Caco-2 (cell line): ENCODE results near the gene SEPTIN10. TPM values are rescaled to one million over a fixed set of nuclear protein-coding genes. Genes with fewer than 3 reads are reported as not detected.

ENCODE experiments used
- BruUV-seq: library from RNA; stranded (reverse); fragments of 400-500 nt; replicated peaks from 2 replicates; lab custom pipeline; 2021; lab: Mats Ljungman, UMichigan
- CTCF ChIA-PET: fragments of 300-600 bp; sonication (Branson Sonifier 250); formaldehyde crosslinking; loops from one replicate; lab custom pipeline; 2022; ENCODE audit warnings: antibody characterized with exemption; lab: Charles Lee
- POLR2A ChIA-PET: fragments of 300-600 bp; sonication (Branson Sonifier 250); formaldehyde crosslinking; loops from one replicate; lab custom pipeline; 2022; ENCODE audit warnings: antibody characterized with exemption; lab: Charles Lee
- DNase-seq, 2 experiments: peaks; one replicate each; pipeline versions ENCODE4 v3.0.0 to v3.0.0-alpha.2; 2020 to 2022
- H3K27me3 ChIP-seq: replicated peaks from 2 replicates; pipeline ENCODE4 v1.6.0; 2011; ENCODE audit warnings: low read length; ENCODE audit not compliant: control insufficient read depth, insufficient read depth
- H3K36me3 ChIP-seq: 2 replicates; pipeline ENCODE4 v1.5.1; 2011; ENCODE audit warnings: low read length; ENCODE audit not compliant: control insufficient read depth, insufficient read depth
- H3K4me1 ChIP-seq: fragments of 250-450 bp; sonication (Bioruptor Pico); 2 replicates; pipeline ENCODE4 v1.5.1; 2020; ENCODE audit warnings: mild to moderate bottlenecking
- H3K4me3 ChIP-seq: 2 replicates; pipeline ENCODE4 v1.5.1; 2011; ENCODE audit warnings: low read depth, mild to moderate bottlenecking, control low read depth, low read length
- H3K9me3 ChIP-seq: fragments of 250-450 bp; sonication (Bioruptor Pico); 2 replicates; pipeline ENCODE4 v1.5.1; 2020; ENCODE audit warnings: mild to moderate bottlenecking, moderate library complexity
- H3K27ac Mint-ChIP-seq: one replicate; pipeline ENCODE4 v1.8.0; 2022; ENCODE audit warnings: mixed read lengths; ENCODE audit not compliant: unreplicated experiment
- H3K27me3 Mint-ChIP-seq: one replicate; pipeline ENCODE4 v1.8.0; 2022; ENCODE audit warnings: mixed read lengths; ENCODE audit not compliant: insufficient read depth, unreplicated experiment
- H3K36me3 Mint-ChIP-seq: one replicate; pipeline ENCODE4 v1.8.0; 2022; ENCODE audit warnings: mild to moderate bottlenecking, mixed read lengths; ENCODE audit not compliant: insufficient read depth, unreplicated experiment
- H3K4me1 Mint-ChIP-seq: one replicate; pipeline ENCODE4 v1.8.0; 2022; ENCODE audit warnings: low read depth, mixed read lengths; ENCODE audit not compliant: unreplicated experiment
- H3K4me3 Mint-ChIP-seq: one replicate; pipeline ENCODE4 v1.8.0; 2022; ENCODE audit warnings: mild to moderate bottlenecking, moderate library complexity, mixed read lengths; ENCODE audit not compliant: unreplicated experiment
- H3K9me3 Mint-ChIP-seq: one replicate; pipeline ENCODE4 v1.8.0; 2022; ENCODE audit warnings: mixed read lengths; ENCODE audit not compliant: unreplicated experiment
- intact Hi-C: fragments of 100-400 bp; cut with micrococcal nuclease; formaldehyde crosslinking; loops from one replicate; pipeline ENCODE4 v1.10.0; 2022; ENCODE audit not compliant: unreplicated experiment
- total RNA-seq: library from RNA; stranded (reverse); gene quantifications from 2 replicates; pipeline ENCODE4 v1.2.3, GENCODE V29; 2022
- TF ChIP-seq, protein P1 (sequence below), 2 experiments: fragments of 200-600 bp in 1 of 2; IDR thresholded peaks; 1 replicate in 1 of 2; 2 replicates in 1 of 2; pipeline versions ENCODE4 v1.5.1 to v1.8.0; 2011 to 2022; ENCODE audit warnings: antibody characterized with exemption in 1 of 2, control low read depth in 1 of 2, inconsistent platforms in 1 of 2, low read depth in 1 of 2, low read length in 1 of 2, mild to moderate bottlenecking in 1 of 2, moderate library complexity in 1 of 2; ENCODE audit not compliant: insufficient read depth in 1 of 2, severe bottlenecking in 1 of 2, unreplicated experiment in 1 of 2

Gene SEPTIN10
- total RNA-seq, 1 experiment from 2014 or later: 83.7 TPM

GRCh38 chr2:109529532-109530449 lies 84.0 kb downstream of the SEPTIN10 start:
- no peaks in the 10 kb centered on the region for H3K27me3 ChIP-seq
- no TSS peak for BruUV-seq
- Mint-ChIP-seq H3K36me3 (no peaks in the 10 kb centered on the region), H3K27me3 (no peaks in the 10 kb centered on the region), H3K27ac (no peak overlapping the region), H3K4me3 (no peak overlapping the region), H3K4me1 (peaks cover 15% of the 10 kb centered on the region), H3K9me3 (no peaks in the 10 kb centered on the region)
- ChIA-PET POLR2A (no interaction called here), CTCF (interaction anchor here (1.2 kb wide), 1 partner anchor 20 kb away, joined by 3 read pairs; no protein-coding TSS in a partner anchor)
- TF ChIP-seq, protein P1, sequence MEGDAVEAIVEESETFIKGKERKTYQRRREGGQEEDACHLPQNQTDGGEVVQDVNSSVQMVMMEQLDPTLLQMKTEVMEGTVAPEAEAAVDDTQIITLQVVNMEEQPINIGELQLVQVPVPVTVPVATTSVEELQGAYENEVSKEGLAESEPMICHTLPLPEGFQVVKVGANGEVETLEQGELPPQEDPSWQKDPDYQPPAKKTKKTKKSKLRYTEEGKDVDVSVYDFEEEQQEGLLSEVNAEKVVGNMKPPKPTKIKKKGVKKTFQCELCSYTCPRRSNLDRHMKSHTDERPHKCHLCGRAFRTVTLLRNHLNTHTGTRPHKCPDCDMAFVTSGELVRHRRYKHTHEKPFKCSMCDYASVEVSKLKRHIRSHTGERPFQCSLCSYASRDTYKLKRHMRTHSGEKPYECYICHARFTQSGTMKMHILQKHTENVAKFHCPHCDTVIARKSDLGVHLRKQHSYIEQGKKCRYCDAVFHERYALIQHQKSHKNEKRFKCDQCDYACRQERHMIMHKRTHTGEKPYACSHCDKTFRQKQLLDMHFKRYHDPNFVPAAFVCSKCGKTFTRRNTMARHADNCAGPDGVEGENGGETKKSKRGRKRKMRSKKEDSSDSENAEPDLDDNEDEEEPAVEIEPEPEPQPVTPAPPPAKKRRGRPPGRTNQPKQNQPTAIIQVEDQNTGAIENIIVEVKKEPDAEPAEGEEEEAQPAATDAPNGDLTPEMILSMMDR (IDR thresholded peaks at IDR 0.05; ENCODE audit: insufficient read depth in 1 of 2, low read depth in 1 of 2, low read length in 1 of 2, severe bottlenecking in 1 of 2, unreplicated experiment in 1 of 2): no peak
- DNase-seq: no peak
- intact Hi-C loops: no loop called here
- no peak overlapping the region for H3K4me3 ChIP-seq
- no peaks in the 10 kb centered on the region for H3K9me3 ChIP-seq
- no peaks in the 10 kb centered on the region for H3K36me3 ChIP-seq
- H3K4me1 ChIP-seq: peaks cover 27% of the 10 kb centered on the region

DNA sequence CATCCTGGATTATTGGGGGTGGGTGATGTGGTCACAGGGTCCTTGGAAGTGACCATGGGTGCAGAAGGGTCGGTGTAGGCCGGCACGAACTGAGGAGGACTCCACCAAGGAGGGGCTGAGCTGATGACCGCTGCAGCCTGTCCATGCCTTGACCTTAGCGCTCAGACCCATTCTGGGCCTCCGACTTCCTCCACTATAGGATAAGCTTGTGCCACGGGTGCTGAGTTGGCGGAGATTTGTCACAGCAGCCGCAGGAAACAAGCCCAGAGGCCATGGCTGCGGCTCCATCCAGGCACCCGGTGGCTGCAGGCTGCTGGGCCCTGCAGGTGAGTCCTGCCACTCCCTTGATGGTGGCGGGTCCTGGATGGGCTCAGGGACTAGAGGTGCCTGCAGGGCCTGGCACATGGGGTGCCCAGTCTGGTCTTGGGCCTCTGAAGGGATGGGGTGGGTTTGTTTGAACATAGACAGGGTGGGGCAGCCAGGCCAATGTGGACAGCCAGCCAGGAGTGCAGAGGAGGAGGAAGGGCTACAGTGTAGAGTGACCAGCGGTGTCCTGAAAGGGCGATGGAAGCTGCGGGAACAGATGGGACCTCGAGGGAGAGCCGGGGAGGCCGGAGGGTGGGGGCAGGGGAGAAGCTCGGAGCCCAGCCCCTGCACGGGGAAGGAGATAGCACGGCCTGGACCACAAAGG lies 84.8 kb downstream of the SEPTIN10 start:
- CTCF ChIA-PET: no interaction called here
- TF ChIP-seq, protein P1 (IDR thresholded peaks at IDR 0.05; ENCODE audit: insufficient read depth in 1 of 2, low read depth in 1 of 2, low read length in 1 of 2, severe bottlenecking in 1 of 2, unreplicated experiment in 1 of 2): no peak
- H3K4me3 Mint-ChIP-seq: no peak overlapping the region
- intact Hi-C loops: no loop called here
- POLR2A ChIA-PET: no interaction called here
- Histone ChIP-seq H3K27me3 (no peaks in the 10 kb centered on the region), H3K4me1 (peaks cover 27% of the 10 kb centered on the region), H3K36me3 (no peaks in the 10 kb centered on the region), H3K9me3 (no peaks in the 10 kb centered on the region), H3K4me3 (no peak overlapping the region)
- H3K27ac Mint-ChIP-seq: no peak overlapping the region
- no peaks in the 10 kb centered on the region for H3K9me3 Mint-ChIP-seq
- H3K4me1 Mint-ChIP-seq: peaks cover 15% of the 10 kb centered on the region
- H3K36me3 Mint-ChIP-seq: no peaks in the 10 kb centered on the region
- BruUV-seq: no TSS peak
- no peak for DNase-seq
- H3K27me3 Mint-ChIP-seq: no peaks in the 10 kb centered on the region
